KMS-11 (cell line): Measurements from ENCODE around the gene LIPE.

Experiments
- H2AFZ ChIP-seq: fragments of 200-600 bp; sonication (generic); 2 replicates; pipeline ENCODE4 v1.6.1; 2016; ENCODE audit warnings: antibody characterized with exemption, mixed run types, low read depth
- H3K27ac ChIP-seq: fragments of 200-600 bp; sonication (generic); 2 replicates; pipeline ENCODE4 v1.6.1; 2016; ENCODE audit warnings: mild to moderate bottlenecking, mixed run types
- H3K27me3 ChIP-seq: fragments of 200-600 bp; sonication (generic); 2 replicates; pipeline ENCODE4 v1.6.1; 2017; ENCODE audit warnings: mild to moderate bottlenecking, low read depth, mixed run types, moderate library complexity; ENCODE audit not compliant: insufficient read depth
- H3K36me3 ChIP-seq: fragments of 200-600 bp; sonication (generic); 2 replicates; pipeline ENCODE4 v1.6.1; 2017; ENCODE audit warnings: mild to moderate bottlenecking, mixed run types; ENCODE audit not compliant: insufficient read depth
- H3K4me1 ChIP-seq: fragments of 200-600 bp; sonication (generic); 2 replicates; pipeline ENCODE4 v1.6.1; 2016; ENCODE audit warnings: mild to moderate bottlenecking, low read depth, mixed run types; ENCODE audit not compliant: poor library complexity, severe bottlenecking
- H3K4me2 ChIP-seq: fragments of 200-600 bp; sonication (generic); 2 replicates; pipeline ENCODE4 v1.7.0; 2016; ENCODE audit warnings: mild to moderate bottlenecking, mixed run types
- H3K4me3 ChIP-seq: fragments of 200-600 bp; sonication (generic); IDR thresholded peaks from 2 replicates; pipeline ENCODE4 v1.6.1; 2017; ENCODE audit warnings: low read depth, low read length, mixed read lengths; ENCODE audit not compliant: insufficient read depth
- H3K79me2 ChIP-seq: fragments of 200-600 bp; sonication (generic); 2 replicates; pipeline ENCODE4 v1.6.1; 2016; ENCODE audit warnings: low read depth, mixed run types; ENCODE audit not compliant: insufficient read depth
- H3K9ac ChIP-seq: fragments of 200-600 bp; sonication (generic); 2 replicates; pipeline ENCODE4 v1.6.1; 2016; ENCODE audit warnings: mild to moderate bottlenecking, mixed run types
- H4K20me1 ChIP-seq: fragments of 200-600 bp; sonication (generic); 2 replicates; pipeline ENCODE4 v1.6.1; 2016; ENCODE audit warnings: mild to moderate bottlenecking, mixed run types; ENCODE audit not compliant: insufficient read depth
- CTCF ChIP-seq: fragments of 200-600 bp; sonication (generic); conservative IDR thresholded peaks from 2 replicates; pipeline ENCODE4 v1.6.1; 2017; ENCODE audit warnings: low read depth, mild to moderate bottlenecking, antibody characterized with exemption, low read length, moderate library complexity, mixed read lengths

Gene LIPE

GRCh38 chr19:42433503-42434260 is 6.5 kb upstream of the LIPE start:
- Histone ChIP-seq H4K20me1 (no peaks in the 10 kb centered on the region), H2AFZ (peak overlapping the region; percentile 50), H3K4me1 (peaks cover 4% of the 10 kb centered on the region), H3K27me3 (no peaks in the 10 kb centered on the region), H3K9ac (no peak overlapping the region), H3K4me2 (no peak overlapping the region), H3K27ac (no peak overlapping the region), H3K79me2 (no peaks in the 10 kb centered on the region), H3K4me3 (no peak overlapping the region), H3K36me3 (no peaks in the 10 kb centered on the region)
- peak; percentile 81 for TF ChIP-seq CTCF

GRCh38 chr19:42431486-42431885 is 4.3 kb upstream of the LIPE start:
- Histone ChIP-seq H3K27ac (no peak overlapping the region), H3K4me1 (peaks cover 4% of the 10 kb centered on the region), H3K9ac (no peak overlapping the region), H3K27me3 (no peaks in the 10 kb centered on the region; the same call in 1 of the 2 replicates), H2AFZ (no peak overlapping the region), H3K79me2 (no peaks in the 10 kb centered on the region), H3K36me3 (no peaks in the 10 kb centered on the region), H3K4me3 (no peak overlapping the region), H4K20me1 (no peaks in the 10 kb centered on the region), H3K4me2 (no peak overlapping the region)
- no peak for TF ChIP-seq CTCF

- Histone ChIP-seq H3K4me3 (no peak overlapping the region), H3K4me2 (no peak overlapping the region), H2AFZ (no peak overlapping the region), H3K79me2 (no peaks in the 10 kb centered on the region), H4K20me1 (no peaks in the 10 kb centered on the region), H3K36me3 (no peaks in the 10 kb centered on the region), H3K27ac (no peak overlapping the region), H3K4me1 (peaks cover 4% of the 10 kb centered on the region), H3K9ac (no peak overlapping the region), H3K27me3 (no peaks in the 10 kb centered on the region; the same call in 1 of the 2 replicates)
- no peak for TF ChIP-seq CTCF
Measured at GRCh38 chr19:42428676-42429075, 1.5 kb upstream of the LIPE start.

- H2AFZ ChIP-seq: no peak overlapping the region
- no peak overlapping the region for H3K27ac ChIP-seq
- no peaks in the 10 kb centered on the region for H4K20me1 ChIP-seq
- no peak overlapping the region for H3K4me2 ChIP-seq
- TF ChIP-seq CTCF: no peak
- no peaks in the 10 kb centered on the region; the same call in 1 of the 2 replicates for H3K27me3 ChIP-seq
- H3K36me3 ChIP-seq: no peaks in the 10 kb centered on the region
- H3K79me2 ChIP-seq: no peaks in the 10 kb centered on the region
- peaks cover 8% of the 10 kb centered on the region for H3K4me1 ChIP-seq
- H3K9ac ChIP-seq: no peak overlapping the region
- H3K4me3 ChIP-seq: no peak overlapping the region
Measured at GRCh38 chr19:42426643-42427042, 545 bp downstream of the LIPE start.
